ENCODE measurements around the gene ULK1.

ULK1 gene

DNA sequence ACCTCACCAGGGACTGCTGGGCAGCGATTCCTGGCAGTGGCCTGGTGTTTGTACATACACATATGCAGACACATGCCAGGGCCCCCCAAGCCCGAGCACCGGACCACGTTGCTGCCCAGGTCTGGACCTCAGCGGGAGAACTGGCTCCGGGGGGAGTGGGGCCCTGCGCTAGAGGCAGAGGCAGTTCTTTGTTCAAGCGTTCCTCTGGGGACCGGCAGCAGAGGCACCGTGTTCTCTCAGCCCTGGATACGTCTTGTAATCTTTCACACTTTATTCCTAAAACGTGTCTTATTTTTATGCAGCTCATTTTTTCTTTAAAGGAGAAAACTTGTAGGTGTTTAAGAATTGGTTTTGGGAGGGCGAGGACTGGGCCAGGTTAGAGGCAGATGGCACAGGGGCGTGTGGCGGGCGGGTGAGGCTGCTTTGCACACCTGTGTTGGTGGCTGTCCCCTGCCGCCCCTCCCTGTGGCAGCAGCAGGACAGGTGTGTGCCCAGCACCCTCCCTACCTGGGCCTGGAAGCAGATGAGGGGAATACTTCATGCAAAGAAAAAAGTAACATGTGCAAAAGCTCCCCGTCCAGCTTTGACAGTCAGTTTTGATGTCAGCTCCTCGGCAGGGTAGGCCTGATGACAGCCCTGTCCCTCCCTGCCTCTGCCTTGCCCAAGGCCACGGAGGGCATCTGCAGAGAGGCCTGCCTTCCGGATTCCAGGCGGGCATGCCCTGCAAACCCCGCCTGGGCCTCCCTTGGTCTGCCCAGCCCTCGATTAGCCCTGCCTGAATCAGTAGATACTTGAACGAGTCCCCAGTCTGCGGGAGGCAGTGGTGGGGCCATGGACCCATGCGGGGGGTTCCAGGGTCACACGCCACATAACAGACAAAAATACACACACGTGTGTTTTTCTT, 27.7 kb downstream of the ULK1 start:
- DNase-seq = no peak

DNA sequence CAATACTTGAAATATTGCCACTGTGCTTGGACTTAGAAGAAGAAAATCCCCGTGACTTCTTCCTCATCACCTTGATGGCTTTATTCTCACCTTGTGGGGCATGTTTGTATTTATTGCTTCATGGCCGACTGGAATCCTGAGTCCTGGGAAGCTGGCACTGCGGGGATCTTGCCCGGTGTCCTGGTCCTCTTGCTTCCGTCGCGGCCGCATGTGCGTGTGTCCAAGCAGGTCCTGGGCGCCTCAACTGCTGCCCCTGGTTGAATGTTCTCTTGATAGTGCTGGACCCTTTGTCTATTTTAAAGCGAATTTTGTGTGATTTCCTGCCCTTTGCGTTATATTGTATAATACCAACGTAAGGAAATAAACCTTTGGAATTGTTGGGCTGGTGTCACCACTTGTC, 28.4 kb downstream of the ULK1 start:
- no peak for DNase-seq

DNA sequence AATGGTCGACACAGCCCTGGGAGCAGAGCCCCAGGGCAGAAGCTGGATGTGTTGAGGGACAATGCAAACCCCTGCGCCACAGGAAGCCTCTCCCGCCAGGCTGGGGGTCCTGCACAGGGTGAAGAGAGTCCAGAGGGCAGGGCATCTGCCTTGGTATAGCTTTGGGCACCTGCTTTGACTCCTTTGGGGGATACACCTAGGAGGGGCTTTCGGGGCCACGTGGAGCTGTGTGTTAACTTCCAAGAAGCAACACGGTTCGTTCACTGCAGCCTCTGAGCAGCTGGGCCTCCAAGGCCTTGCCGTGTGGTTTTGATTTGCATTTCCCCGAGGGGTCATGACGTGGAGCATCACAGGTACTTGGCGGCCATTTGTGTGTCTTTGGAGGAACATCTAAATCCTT, 28.8 kb downstream of the ULK1 start:
- DNase-seq = no peak

DNA sequence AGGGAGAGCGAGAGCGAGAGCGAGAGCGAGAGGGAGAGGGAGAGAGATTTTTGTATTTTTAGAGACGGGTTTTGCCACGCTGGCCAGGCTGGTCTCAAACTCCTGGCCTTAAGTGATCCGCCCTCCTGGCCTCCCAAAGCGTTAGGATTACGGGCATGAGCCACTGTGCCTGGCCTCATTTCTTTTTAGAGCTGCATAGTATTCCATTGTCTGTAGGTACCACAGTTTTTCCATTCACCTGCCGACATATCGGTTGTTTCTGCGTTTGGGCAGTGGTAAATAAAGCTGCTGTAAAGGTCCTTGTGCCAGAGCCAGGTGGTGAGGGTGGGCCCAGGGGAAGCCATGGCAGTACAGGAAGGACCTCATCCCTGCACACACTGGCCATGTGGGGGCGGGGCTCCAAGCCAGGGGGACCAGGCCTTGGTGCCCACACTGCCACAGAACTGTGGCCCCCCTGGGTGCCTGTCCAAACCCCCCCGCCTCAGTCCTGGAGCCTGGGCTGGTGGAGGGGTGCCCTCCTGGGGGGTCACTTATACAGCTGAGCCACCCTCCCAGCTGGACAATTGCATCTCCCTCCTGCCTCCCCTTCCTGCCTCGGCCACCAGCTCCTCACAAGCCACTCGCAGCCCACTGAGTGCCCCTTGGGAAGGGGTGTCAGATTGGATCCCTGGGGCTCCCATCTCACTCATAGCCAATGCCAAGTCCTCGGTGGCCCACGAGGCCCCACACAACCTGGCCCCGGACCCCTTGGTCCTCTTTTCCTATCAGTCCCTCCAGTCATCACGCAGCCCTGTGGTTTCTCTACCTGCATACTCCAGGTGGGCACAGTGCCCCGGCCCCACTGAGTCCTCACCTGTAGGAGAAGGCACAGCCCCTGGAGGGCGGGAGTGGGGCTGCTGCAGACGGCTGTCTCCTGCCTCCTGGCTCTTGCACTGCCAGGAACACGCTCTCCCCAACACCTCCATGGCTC, 33.0 kb downstream of the ULK1 start:
- DNase-seq = no peak

DNA sequence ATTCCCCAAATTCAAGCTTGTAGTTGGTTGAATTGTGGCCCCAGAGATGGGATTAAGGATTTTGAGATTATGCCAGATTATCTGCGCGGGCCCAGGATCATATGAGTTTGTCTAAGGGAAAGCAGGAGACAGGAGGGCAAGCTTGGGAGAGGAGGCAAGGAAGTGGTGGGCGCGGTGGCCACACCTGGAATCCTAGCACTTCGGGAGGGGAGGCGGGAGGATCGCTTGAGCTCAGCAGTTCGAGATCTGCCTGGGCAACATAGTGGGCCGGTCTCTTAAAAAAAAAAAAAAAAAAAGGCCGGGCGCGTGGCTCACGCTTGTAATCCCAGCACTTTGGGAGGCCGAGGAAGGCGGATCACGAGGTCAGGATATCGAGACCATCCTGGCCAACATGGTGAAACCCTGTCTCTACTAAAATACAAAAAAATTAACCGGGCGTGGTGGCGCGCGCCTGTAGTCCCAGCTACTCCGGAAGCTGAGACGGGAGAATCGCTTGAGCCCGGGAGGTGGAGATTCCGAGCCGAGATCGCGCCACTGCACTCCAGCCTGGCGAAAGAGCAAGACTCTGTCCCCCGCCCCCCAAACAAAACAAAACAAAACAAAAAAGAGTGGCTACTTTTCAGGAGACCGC, 33.8 kb downstream of the ULK1 start:
- no peak for DNase-seq

DNA sequence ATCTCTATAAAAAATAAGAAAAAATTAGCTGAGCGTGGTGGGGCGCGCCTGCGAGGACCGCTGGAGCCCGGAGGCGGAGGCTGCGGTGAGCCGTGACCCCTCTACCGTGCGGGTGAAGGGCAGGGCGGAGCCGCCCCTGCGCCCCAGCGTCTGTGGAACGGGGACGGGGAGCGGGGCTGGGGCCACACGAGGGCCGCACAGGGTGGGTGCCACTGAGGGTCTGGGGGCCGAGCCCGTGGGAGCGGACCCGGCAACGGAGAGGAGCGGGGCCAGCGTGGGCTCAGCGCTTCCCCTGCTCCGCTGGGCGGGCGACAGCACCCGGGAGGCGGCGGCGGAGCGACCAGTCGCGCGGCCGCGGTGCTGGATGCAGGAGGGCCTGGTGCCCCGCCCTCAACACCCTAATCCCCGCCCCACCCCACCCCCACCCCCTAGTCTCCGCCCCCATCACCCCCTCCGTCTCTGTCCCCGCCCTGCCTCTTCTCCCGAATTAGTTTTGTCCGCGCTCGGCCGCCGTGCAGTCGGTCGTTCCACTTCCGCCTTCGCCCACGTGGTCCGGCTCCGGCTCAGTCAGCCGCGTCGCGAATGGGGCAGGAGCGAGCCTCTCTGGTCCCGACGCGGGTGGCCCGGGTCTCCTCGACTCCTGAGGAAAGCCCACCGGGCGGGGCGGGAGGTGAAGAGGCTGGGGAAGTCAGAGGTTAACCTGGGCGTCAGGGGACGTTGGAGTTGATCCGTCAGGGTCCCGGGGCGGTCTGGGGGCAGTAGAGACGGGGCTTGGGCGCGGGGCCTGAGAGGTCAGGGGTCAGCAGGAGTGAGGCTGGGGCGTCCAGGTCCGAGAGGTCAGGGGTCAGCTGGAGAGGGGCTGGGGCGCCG, 34.5 kb downstream of the ULK1 start, which contains the start of gene PUS1:
TSS of gene PUS1 (plus strand) at position 566 of the 870 bp plus-strand sequence. CDS start 447 bp downstream, outside the sequence.
- DNase-seq = peak; percentile 95

DNA sequence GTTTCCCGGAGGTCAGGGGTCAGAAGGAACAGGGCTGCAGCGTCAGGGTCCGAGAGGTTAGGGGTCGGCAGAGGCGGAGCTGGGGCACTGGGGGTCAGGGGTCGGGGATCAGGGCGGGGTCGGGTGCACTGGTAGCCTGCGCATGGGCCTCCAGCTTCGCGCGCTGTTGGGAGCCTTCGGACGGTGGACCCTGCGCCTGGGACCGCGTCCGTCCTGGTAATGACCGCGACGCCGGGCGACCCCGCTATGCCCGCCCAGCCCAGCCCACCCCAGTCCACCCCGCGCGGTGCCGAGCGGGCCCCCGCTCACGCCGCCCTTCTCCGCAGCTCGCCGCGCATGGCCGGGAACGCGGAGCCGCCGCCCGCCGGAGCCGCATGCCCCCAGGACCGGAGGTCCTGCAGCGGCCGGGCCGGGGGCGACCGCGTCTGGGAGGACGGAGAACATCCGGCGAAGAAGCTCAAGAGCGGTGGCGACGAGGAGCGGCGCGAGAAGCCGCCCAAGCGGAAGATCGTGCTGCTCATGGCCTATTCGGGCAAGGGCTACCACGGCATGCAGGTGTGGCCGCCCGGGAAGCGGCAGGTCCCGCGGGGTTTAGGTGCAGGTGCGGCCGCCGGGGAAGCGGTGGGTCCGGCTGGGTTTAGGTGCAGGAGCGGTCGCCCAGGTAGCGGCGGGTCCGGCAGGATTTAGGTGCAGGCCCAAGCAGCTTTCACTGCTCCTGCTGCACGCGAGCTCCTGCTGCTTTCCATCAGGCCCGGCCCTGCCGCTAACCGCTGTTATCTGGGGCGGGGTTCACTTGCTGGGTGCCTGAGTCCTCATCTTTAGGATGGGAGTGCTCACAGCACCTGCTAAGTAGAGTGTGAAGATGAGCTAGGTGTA, 35.4 kb downstream of the ULK1 start:
- DNase-seq = peak; percentile 64

DNA sequence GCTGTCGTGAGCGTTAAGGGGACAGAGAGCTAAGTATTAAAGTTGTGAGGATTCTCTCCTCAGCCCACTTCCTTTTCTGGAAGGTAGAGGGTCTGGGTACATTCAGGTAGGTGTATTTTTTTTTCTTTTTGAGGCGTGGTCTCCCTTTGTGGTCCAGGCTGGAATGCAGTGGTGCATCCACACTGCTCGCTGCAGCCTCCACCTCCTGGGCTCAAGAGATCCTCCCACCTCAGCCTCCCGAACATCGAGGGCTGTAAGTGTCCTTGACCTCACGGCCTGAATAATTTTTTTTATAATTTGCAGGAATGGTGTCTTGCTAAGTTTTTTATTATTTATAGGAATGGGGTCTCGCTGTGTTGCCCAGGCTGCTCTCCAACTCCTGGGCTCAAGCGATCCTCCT, 36.1 kb downstream of the ULK1 start:
- no peak for DNase-seq

DNA sequence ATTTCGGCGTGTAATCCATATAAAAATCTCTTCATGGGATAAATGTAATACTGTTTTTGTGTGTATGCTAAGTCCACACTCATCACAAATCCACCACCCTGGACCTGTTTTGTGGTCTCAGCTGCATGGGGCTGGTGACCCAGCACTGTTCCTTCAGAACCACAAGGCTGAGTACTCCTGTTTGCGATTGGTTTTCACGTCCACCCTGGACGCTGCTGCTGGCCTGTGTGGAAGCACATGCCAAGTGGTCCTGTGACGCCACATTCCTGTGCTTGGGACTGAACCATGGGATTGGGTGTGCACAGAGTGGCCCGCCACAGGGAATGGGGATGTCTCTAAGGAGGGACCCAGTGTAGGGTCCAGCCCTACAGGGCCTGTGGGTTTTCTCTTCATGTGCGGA, 39.0 kb downstream of the ULK1 start:
- no peak for DNase-seq

DNA sequence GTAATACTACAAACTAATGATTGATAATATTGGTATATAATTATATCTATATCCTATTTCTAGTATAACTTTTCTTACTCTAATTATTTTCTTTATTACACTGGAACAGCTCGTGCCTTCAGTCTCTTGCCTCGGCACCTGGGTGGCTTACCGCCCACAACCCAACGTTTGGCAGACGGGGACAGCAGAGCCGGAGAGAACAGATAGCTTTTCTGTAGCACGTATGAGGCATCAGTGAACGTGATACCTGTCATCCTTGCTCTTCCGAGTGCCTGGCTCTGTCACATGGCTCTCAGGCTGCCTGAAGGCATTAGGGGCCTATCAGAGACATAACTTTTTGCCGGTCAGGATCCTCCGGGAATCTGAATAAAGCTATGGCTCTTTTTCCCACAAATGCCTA, 40.1 kb downstream of the ULK1 start:
- no peak for DNase-seq

DNA sequence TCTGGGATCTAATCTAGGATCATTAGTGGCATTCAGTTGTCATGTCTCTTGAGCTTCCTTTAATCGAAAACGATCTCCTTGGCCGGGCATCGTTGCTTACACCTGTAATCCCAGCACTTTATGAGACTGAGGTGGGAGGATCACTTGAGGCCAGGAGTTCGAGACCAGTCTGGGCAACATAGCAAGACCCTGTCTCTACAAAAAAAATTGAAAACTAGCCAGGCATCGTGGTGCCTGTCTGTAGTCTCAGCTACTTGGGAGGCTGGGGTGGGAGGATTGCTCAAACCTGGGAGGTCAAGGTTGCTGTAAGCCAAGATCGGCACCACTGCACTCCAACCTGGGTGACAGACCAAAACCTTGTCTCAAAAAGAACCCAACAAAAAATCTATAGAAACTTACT, 43.7 kb downstream of the ULK1 start:
- no peak for DNase-seq

DNA sequence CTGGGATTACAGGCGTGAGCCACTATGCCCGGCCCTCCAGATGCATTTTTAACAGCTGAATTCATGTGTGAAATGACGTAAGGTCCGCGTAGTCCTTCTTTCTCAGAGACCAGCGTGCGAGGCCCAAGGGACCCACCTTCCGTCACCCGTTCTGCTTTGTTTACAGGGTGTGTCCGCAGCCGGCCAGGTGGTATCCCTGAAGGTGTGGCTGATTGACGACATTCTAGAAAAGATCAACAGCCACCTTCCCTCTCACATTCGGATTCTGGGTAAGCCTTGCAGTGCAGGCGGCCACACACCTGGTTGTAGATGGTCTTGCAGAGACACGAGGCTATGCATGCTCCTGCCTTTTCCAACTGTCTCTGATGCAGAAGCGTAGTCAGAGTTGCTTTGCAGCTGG, 44.6 kb downstream of the ULK1 start:
- no peak for DNase-seq

DNA sequence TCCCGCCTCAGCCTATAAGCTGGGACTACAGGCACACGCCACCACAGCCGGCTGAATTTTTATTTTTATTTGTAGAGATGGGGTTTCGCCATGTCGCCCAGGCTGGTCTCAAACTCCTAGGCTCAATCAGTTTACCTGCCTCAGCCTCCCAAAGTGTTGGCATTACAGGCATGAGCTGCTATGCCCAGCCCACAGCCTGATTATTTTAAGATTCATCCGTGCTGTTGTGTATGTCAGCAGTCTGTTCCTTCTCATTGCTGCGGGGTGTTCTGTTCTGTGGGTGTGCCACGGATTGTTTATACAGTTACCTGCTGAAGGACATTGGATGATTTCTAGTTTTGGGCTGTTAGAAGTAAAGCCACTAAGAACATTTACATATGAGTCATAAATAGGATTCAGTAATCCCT, 45.7 kb downstream of the ULK1 start:
- DNase-seq = no peak

DNA sequence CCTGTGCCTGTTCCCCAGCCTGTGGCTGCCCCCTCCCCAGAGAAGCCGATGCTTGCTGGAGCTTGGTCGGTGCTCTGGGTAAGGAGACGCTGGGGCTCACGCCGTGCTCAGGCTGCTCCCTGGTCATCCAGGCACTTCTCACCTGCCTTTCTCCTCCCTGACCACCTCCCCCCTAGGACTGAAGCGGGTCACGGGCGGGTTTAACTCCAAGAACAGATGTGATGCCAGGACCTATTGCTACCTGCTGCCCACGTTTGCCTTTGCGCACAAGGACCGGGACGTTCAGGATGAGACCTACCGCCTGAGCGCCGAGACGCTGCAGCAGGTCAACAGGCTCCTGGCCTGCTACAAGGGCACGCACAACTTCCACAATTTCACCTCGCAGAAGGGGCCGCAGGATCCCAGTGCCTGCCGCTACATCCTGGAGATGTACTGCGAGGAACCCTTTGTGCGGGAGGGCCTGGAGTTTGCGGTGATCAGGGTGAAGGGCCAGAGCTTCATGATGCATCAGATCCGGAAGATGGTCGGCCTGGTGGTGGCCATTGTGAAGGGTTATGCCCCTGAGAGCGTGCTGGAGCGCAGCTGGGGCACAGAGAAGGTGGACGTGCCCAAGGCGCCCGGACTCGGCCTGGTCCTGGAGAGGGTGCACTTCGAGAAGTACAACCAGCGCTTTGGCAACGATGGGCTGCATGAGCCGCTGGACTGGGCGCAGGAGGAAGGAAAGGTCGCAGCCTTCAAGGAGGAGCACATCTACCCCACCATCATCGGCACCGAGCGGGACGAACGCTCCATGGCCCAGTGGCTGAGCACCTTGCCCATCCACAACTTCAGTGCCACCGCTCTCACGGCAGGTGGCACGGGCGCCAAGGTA, 46.9 kb downstream of the ULK1 start:
- DNase-seq = no peak

DNA sequence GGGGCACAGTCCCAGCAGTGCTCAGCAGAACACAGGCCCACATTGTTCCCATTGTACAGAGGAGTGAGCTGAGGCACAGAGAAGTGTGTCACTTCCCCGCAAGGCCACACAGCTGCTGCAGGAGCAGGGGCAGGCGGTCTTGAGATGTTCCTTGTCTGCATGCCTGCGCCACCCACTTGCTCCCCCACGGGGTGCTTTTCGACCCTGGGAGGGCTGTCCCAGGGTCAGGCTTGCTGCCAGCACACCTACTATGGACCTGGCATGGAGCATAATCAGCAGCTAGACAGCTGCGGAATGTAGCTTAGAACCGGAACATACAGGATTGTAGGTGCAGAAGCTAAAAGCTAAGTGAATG, 47.5 kb downstream of the ULK1 start:
- DNase-seq = no peak

DNA sequence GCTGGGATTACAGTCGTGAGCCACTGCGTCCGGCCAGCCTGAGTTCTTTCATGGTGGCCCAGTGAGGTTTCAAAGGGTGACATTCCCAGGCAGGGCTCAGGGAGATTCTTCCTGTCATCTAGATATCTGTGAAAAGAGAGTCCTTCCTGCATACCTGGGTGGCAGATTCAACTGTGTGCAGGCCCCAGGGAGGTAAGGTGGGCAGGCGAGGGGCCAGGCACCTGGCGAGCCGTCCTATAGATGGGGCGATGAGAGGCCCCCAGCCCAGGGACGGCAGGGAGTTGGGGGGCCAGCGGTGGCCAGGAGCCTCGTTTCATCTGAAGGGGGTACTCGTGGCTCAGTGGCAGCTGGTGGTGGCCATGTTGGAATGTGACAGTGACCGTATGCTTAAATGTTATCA, 48.2 kb downstream of the ULK1 start:
- DNase-seq = no peak

DNA sequence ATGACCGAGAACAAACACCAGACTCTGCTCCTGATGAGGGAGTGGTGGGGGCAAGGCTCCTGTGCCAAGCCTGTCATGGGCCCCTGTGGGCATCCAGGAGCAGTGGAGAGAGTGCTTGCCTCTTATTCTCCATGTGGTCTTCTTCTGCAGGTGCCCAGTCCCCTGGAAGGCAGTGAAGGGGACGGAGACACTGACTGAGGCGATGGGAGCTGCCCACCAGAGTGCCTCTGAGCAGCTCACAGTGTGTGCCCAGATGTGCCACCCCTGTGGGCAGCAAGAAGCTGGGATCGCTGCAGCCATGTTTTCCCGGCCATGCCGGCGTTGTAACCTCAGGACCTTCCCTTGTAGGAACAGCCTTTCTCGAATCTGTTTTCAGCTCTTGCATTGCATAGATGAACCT, 49.0 kb downstream of the ULK1 start:
- DNase-seq = peak; percentile 45

DNA sequence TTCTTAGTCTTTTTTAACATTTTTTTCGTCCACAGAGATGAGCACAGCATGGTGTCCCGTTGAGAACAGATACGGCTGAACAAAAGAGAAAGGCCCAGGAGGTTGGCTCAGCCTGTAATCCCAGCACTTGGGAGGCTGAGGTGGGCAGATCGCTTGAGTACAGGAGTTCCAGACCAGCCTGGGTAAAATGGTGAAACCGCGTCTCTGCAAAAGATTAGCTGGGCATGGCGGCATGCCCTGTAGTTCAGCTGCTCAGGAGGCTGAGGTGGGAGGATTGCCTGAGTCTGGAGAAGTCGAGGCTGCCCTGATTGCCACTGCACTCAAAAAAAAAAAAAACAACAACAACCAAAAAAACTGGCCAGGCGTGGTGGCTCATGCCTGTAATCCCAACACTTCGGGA, 49.5 kb downstream of the ULK1 start:
- peak; percentile 37 for DNase-seq

DNA sequence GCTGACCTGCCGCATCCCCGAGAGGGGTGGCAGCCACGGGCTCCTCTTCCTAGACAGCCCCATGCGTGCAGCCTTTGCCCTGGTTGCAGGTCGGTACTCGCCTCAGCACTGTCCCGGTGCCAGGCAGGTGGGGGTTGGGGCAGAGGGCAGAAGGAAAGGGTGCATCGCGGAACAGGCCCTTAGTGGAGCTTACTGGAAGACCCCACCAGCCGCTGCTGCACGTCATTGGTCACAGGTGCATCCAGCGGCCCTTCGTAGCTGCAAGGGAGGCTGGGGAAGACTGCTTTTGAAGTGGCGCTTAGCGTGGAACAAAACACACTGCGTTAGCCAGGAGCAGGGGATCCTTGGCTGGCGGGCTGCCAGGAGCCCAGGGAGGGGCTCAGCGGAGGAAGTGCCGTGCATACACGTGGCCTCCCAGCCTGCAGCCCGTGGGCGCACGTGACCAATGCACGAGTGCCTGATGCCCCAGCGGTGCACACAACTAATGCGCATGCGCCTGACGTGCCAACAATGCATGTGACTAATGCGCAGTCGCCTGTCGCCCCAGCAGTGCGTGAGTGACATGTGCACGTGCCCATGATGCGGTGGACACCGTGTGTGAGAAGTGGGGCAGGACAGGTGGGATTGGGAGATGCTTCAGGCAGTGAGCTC, 50.3 kb downstream of the ULK1 start:
- peak; percentile 53 for DNase-seq

DNA sequence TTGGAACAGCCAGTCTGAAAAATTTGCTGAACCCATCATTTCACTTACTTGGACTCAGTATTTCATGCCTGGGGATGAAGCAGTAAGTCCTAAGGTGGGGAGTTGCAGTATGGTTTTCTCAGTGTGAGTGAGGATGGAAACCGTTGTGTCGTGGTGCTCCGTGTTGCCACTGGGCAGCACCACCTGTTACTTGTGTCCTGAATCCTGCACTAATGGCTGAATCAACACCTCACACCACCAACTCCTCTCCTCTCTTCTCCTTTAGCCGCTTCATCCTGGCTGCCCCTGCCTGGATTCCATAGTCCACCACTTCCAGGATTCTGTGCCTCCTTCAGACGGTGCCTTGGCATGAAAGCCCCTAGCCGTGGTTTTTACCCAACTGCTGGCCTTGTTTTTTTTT, 52.3 kb downstream of the ULK1 start:
- DNase-seq = peak; percentile 47

Data from activated CD8-positive, alpha-beta memory T cell treated with anti-CD3 and anti-CD28 coated beads, Interleukin-2, amount 50 U/mL, for 48 hours (primary cell).